Fibroblast of peridontal ligament (primary cell): ENCODE measurements around the gene NOS3.

Experiments used
- DNase-seq: peaks from one replicate; pipeline ENCODE4 v3.0.0-alpha.2; 2010; ENCODE audit errors: extremely low read depth

Gene NOS3

DNA sequence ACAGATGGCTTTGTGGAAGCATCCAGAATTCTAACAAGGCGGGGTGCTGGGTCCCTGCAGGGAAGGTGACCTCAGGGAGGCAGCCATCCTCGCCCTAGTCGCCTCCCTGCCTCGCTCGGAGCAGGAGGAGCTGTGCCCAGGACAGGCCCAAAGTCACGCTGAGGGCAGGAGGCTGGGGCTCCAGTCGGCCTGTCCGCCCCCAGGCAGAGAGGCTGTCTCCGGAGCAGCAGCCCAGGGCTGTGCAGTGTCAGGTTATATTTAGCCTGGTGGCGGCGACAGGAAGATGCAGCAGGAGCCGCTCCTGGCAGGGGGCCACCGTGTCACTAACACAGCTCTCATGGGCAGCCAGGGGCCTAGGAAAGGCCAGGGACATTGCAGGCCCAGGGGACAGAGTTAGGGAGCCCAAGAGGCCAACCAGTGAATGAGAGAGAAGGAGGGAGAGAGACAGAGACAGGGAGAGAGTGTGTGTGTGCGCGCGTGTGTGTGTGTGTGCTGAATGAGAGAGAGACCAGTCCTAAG, 26.2 kb upstream of the NOS3 start:
- no peak for DNase-seq

DNA sequence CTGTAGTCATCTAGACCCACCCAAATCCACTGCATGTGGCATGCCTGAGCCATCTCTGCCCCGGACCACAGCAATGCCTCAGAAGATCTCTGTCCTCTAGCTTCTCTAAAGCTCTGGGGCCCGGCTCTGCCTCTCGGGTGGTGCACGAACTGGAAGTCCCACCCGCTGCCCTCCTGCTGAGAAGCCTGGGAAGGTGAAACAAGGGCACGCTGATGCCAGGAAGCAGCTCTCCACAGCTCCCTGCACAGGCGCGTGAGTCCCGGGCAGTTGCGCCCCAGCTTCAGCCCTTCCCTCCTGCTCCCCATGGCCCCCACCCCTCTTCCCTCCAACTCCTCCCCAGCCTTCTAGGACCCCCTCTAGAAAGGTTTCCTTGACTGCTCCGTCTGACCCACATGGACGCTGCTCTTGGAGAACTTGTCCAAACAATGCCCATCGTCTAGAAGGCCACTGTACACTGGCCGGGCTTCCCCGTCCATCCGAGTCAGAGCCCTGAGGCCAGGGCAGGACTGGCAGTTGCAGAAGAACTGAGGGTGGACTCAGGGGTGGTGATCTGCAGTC, 25.5 kb upstream of the NOS3 start:
- DNase-seq = no peak

DNA sequence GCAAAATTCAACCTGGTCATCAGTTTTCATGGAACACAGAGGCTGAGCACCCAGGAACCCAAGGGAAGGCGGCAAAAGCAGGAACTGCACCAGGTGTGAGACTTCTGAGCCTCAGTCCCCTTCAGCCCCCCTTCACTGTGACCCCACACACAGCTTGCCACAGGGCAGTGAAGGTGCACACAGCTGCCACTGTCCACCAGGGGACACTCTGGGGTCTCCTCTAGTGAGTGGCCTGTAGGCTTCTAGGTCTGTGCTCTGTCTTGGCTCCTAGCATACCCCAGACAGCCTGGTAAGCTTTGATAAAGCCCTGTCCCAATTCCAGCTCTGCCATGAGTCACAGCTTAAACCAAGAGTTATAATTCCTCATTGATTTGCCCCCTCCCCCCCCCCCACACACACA, 24.8 kb upstream of the NOS3 start:
- DNase-seq = no peak

- DNase-seq = no peak
Measured at GRCh38 chr7:150967349-150967748, 23.5 kb upstream of the NOS3 start.

DNA sequence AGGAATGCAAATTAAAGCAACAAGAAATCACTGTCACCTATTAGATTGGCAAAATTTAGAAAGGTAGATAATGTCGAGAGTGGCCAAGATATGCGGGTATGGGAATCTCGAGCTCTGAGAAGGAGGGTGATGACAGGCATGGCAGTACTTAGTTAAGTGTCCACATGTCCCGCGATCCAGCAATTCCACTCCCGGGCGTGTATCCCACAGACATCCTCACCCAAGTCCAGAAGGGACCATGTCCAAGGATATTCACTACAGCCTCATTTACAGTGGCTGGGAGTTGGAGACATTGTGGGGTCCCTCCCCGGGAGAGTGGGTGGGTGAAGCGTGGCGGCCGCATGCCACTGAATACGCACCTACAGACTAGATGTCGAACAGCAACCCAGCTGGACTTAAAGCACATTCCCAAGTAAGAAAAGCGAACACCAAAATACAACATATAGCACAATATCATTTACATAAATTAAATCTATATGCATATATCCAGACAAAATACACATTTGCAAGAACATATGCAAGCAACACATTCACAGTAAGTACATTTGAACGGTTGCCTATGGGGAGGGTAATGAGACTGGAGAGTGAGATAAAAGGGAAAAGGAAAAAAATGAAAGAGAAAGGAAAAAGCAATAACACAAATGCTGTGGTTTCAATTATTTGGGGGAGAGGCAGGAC, 22.6 kb upstream of the NOS3 start:
- no peak for DNase-seq

GRCh38 chr7:150968734-150969372, 22.0 kb upstream of the NOS3 start:
- DNase-seq = peak; percentile 6

DNA sequence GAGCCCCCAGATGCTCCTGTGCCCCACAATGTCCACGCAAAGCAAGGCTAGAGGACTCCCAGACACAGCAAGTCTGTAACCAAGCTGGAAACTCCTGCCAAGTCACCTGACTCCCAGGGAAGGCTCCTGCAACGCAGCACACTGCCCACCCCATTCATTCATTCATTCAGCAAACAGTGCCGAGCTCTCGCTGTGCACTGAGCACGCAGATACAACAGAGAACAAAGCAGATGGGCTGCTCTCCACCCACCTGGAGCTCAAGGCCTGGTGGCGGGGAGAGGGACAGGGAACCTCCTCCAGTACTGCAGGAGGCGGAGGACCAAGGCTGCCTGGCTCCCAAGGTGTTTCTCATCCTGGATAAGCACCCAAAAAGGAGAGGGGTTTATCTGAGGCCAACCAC, 21.3 kb upstream of the NOS3 start:
- DNase-seq = no peak

DNA sequence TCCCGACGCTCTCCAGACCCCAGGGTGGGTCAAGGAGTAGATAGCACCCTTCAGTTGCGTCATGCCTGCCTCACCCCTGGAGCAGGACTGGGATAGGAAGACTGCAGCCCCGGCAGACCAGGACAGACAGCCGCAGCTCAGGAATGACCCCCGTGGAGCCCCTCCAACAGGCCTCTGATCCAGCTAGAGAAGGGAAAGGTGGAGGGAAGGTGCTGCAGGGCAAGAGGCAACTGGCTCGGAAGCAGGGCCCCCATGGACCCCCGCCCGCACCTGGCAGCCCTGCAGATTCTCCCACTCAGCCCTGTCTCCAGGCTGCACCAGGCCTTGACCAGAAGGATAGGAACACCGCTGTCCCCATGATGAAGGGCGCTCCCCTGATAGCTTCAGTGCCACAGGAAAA, 20.4 kb upstream of the NOS3 start:
- DNase-seq = no peak

GRCh38 chr7:150971242-150972022, 19.4 kb upstream of the NOS3 start:
- no peak for DNase-seq

DNA sequence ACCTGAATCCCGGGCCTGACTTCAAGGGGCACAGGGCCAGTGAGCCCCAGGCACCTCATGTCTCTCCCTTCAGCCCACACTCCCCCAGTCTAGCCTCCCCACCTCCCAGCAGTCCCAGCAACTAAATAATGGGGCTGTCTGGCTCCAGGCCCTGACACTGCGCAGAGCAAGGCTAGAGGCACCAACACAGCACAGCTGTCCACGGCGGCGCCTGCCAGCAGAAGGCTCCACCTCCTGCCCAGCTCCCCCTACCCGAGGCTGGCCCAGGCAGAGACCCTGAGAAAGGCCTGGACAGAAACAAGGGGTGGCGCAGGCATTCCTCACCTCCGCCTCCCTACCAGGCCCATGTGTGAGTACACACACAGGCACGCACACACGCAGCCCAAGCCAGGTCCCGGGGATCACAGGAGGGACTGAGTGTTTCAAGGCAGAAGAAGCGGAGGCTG, 18.8 kb upstream of the NOS3 start:
- DNase-seq = no peak

GRCh38 chr7:150972741-150973140, 18.1 kb upstream of the NOS3 start:
- no peak for DNase-seq

GRCh38 chr7:150973571-150974451, 17.0 kb upstream of the NOS3 start:
- no peak for DNase-seq

GRCh38 chr7:150974468-150975391, 16.1 kb upstream of the NOS3 start:
- DNase-seq = no peak

- no peak for DNase-seq
Measured at GRCh38 chr7:150975536-150976319, 15.1 kb upstream of the NOS3 start.

GRCh38 chr7:150976529-150977381, 14.1 kb upstream of the NOS3 start:
- no peak for DNase-seq

- no peak for DNase-seq
Measured at GRCh38 chr7:150977382-150978125, 13.3 kb upstream of the NOS3 start.

DNA sequence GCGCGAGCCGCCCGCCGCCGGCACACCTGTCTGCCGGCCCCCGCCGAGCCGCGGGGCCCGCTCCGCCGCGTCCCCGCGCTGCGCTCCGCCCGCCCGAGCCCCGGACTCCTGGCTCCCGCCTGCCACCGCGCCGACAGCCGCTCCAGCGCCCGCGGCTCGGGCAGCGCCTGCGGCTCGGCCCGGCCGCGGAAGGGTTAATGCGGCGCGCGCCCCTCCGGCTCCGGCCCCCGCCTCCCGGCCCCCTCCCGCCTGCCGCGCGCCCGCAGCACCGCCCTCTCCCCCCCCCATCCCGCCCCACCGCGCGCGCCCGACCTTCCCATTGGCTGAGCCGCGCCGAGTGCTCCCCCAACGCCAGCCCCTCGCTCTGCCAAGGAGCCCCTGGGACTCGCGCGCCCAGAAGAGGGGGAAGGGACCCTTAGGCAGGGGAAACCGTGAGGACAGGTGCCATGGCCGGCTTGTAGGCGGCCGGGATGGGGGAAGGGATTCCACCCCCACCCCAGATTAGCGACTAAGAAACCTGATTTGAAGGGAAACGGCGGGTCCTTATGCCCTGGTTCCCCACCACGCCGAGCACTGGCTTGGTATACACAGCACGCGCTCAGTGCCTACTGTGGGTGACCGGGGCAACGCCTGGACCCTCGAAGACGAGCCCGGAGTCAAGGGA, 12.6 kb upstream of the NOS3 start, which contains the start of gene KCNH2:
Gene KCNH2, minus strand, starts transcription at position 196 of the 664 bp plus-strand sequence. CDS start 408 bp downstream, outside the sequence.
- no peak for DNase-seq
